MM.1S (cell line): ENCODE results near the gene GRHL3.

Source experiments
- DNase-seq: peaks from one replicate; pipeline ENCODE4 v3.0.0-alpha.2; 2015
- H2AFZ ChIP-seq: fragments of 300-600 bp; sonication (generic); 2 replicates; pipeline ENCODE4 v1.6.0; 2016; ENCODE audit warnings: antibody characterized with exemption, low read length
- H3F3A ChIP-seq: fragments of 300-600 bp; sonication (generic); 2 replicates; pipeline ENCODE4 v1.6.1; 2016; ENCODE audit warnings: mild to moderate bottlenecking, antibody characterized with exemption, low read length, moderate library complexity, mixed read lengths; ENCODE audit not compliant: insufficient read depth
- H3K27ac ChIP-seq: fragments of 300-600 bp; sonication (generic); 2 replicates; pipeline ENCODE4 v1.5.1; 2016; ENCODE audit warnings: mild to moderate bottlenecking, low read length
- H3K27me3 ChIP-seq: fragments of 300-600 bp; sonication (generic); replicated peaks from 2 replicates; pipeline ENCODE4 v1.6.0; 2016; ENCODE audit warnings: low read length; ENCODE audit not compliant: insufficient read depth
- H3K36me3 ChIP-seq: fragments of 300-600 bp; sonication (generic); replicated peaks from 2 replicates; pipeline ENCODE4 v1.6.1; 2016; ENCODE audit warnings: mild to moderate bottlenecking, low read length, mixed read lengths; ENCODE audit not compliant: insufficient read depth
- H3K4me1 ChIP-seq: fragments of 300-600 bp; sonication (generic); 2 replicates; pipeline ENCODE4 v1.6.1; 2016; ENCODE audit warnings: low read length, mixed read lengths
- H3K4me2 ChIP-seq: fragments of 300-600 bp; sonication (generic); 2 replicates; pipeline ENCODE4 v1.6.0; 2016; ENCODE audit warnings: low read depth, low read length
- H3K4me3 ChIP-seq: fragments of 300-600 bp; sonication (generic); 2 replicates; pipeline ENCODE4 v1.5.1; 2016; ENCODE audit warnings: low read length, mixed read lengths
- H3K79me2 ChIP-seq: fragments of 300-600 bp; sonication (generic); 2 replicates; pipeline ENCODE4 v1.6.1; 2016; ENCODE audit warnings: mixed run types, low read length, mixed read lengths
- H3K9ac ChIP-seq: fragments of 300-600 bp; sonication (generic); 2 replicates; pipeline ENCODE4 v1.6.1; 2016; ENCODE audit warnings: low read length, mixed read lengths
- H3K9me2 ChIP-seq: fragments of 300-600 bp; sonication (generic); replicated peaks from 2 replicates; pipeline ENCODE4 v1.6.1; 2016; ENCODE audit warnings: mild to moderate bottlenecking, low read length, mixed read lengths; ENCODE audit not compliant: insufficient read depth
- H3K9me3 ChIP-seq: fragments of 300-600 bp; sonication (generic); replicated peaks from 2 replicates; pipeline ENCODE4 v1.6.1; 2016; ENCODE audit warnings: mild to moderate bottlenecking, low read length, mixed read lengths; ENCODE audit not compliant: insufficient read depth
- H4K20me1 ChIP-seq: fragments of 300-600 bp; sonication (generic); 2 replicates; pipeline ENCODE4 v1.6.1; 2016; ENCODE audit warnings: mild to moderate bottlenecking, low read length, moderate library complexity, mixed read lengths; ENCODE audit not compliant: insufficient read depth
- EZH2 ChIP-seq: fragments of 300-600 bp; sonication (generic); optimal IDR thresholded peaks from 2 replicates; pipeline ENCODE3; 2017; ENCODE audit warnings: low read depth, mild to moderate bottlenecking, antibody characterized with exemption, low read length, mixed read lengths
- EZH2phosphoT487 ChIP-seq: fragments of 300-600 bp; sonication (generic); IDR thresholded peaks from 2 replicates; pipeline ENCODE4 v1.6.1; 2018; ENCODE audit warnings: antibody characterized with exemption, low read length
- TF ChIP-seq, protein P1 (sequence below): fragments of 300-600 bp; sonication (generic); IDR thresholded peaks from 2 replicates; pipeline ENCODE4 v1.5.1; 2016; ENCODE audit warnings: antibody characterized with exemption, low read length, mixed read lengths

GRHL3 gene

DNA sequence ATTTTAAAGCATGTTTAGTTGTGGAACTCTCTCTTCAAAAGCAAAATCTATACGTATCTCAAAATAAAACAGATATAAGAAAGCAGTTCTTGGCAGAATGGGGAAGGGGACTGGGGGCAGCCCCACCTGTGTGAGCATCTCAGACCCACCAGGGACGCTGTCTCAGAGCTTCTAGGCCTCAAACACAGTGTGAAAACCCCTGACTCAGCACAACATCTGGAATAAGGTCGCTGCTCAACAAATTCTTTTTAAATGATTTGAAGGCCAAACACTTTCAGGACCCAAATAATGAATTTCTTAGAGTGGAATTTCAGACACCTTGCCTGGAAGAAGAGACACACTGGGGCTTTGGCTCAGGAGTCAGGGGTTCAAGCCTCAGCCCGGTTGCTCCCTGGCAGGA, 27.1 kb upstream of the GRHL3 start:
- H3K27ac ChIP-seq, result no peak overlapping the region
- H3K79me2 ChIP-seq, result no peaks in the 10 kb centered on the region

GRCh38 chr1:24292887-24293286, 26.3 kb upstream of the GRHL3 start:
- H2AFZ ChIP-seq, result no peak overlapping the region
- H3K27ac ChIP-seq, result no peak overlapping the region
- TF ChIP-seq, protein P1, sequence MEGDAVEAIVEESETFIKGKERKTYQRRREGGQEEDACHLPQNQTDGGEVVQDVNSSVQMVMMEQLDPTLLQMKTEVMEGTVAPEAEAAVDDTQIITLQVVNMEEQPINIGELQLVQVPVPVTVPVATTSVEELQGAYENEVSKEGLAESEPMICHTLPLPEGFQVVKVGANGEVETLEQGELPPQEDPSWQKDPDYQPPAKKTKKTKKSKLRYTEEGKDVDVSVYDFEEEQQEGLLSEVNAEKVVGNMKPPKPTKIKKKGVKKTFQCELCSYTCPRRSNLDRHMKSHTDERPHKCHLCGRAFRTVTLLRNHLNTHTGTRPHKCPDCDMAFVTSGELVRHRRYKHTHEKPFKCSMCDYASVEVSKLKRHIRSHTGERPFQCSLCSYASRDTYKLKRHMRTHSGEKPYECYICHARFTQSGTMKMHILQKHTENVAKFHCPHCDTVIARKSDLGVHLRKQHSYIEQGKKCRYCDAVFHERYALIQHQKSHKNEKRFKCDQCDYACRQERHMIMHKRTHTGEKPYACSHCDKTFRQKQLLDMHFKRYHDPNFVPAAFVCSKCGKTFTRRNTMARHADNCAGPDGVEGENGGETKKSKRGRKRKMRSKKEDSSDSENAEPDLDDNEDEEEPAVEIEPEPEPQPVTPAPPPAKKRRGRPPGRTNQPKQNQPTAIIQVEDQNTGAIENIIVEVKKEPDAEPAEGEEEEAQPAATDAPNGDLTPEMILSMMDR, result no peak
- no peak for TF ChIP-seq EZH2
- TF ChIP-seq EZH2phosphoT487, result no peak
- H3K9me3 ChIP-seq, result no peaks in the 10 kb centered on the region
- DNase-seq, result no peak
- H3K36me3 ChIP-seq, result no peaks in the 10 kb centered on the region
- H3K79me2 ChIP-seq, result no peaks in the 10 kb centered on the region
- no peaks in the 10 kb centered on the region for H3F3A ChIP-seq
- H4K20me1 ChIP-seq, result no peaks in the 10 kb centered on the region
- no peaks in the 10 kb centered on the region for H3K4me1 ChIP-seq
- H3K4me2 ChIP-seq, result no peak overlapping the region
- H3K27me3 ChIP-seq, result no peaks in the 10 kb centered on the region
- H3K9me2 ChIP-seq, result no peaks in the 10 kb centered on the region
- H3K9ac ChIP-seq, result no peak overlapping the region
- H3K4me3 ChIP-seq, result no peak overlapping the region

More for the DNA sequence above, 27.1 kb upstream of the GRHL3 start:
- no peaks in the 10 kb centered on the region for H3K9me3 ChIP-seq
- no peak for TF ChIP-seq EZH2
- TF ChIP-seq, protein P1, result no peak
- TF ChIP-seq EZH2phosphoT487, result no peak
- no peaks in the 10 kb centered on the region for H3K27me3 ChIP-seq
- no peaks in the 10 kb centered on the region for H3K4me1 ChIP-seq
- no peaks in the 10 kb centered on the region for H3F3A ChIP-seq
- H3K4me3 ChIP-seq, result no peak overlapping the region
- H3K36me3 ChIP-seq, result no peaks in the 10 kb centered on the region
- H4K20me1 ChIP-seq, result no peaks in the 10 kb centered on the region
- H3K9me2 ChIP-seq, result no peaks in the 10 kb centered on the region
- H3K9ac ChIP-seq, result no peak overlapping the region
- H2AFZ ChIP-seq, result no peak overlapping the region
- H3K4me2 ChIP-seq, result no peak overlapping the region
- no peak for DNase-seq

- H3K4me3 ChIP-seq, result no peak overlapping the region
- H3K4me2 ChIP-seq, result no peak overlapping the region
- DNase-seq, result no peak
Observed at GRCh38 chr1:24293392-24294227, 25.5 kb upstream of the GRHL3 start.

More at GRCh38 chr1:24293392-24294227, 25.5 kb upstream of the GRHL3 start:
- H3K4me1 ChIP-seq, result no peaks in the 10 kb centered on the region
- H3K9me3 ChIP-seq, result no peaks in the 10 kb centered on the region
- no peak overlapping the region for H3K9ac ChIP-seq
- no peaks in the 10 kb centered on the region for H3K9me2 ChIP-seq
- H3K79me2 ChIP-seq, result no peaks in the 10 kb centered on the region
- H3K36me3 ChIP-seq, result no peaks in the 10 kb centered on the region
- no peaks in the 10 kb centered on the region for H3K27me3 ChIP-seq
- H4K20me1 ChIP-seq, result no peaks in the 10 kb centered on the region
- no peak for TF ChIP-seq EZH2phosphoT487
- TF ChIP-seq, protein P1, result no peak
- TF ChIP-seq EZH2, result no peak
- H3F3A ChIP-seq, result no peaks in the 10 kb centered on the region
- H3K27ac ChIP-seq, result no peak overlapping the region
- H2AFZ ChIP-seq, result no peak overlapping the region
